ENCODE data around the gene RAB36.

The RAB36 gene

DNA sequence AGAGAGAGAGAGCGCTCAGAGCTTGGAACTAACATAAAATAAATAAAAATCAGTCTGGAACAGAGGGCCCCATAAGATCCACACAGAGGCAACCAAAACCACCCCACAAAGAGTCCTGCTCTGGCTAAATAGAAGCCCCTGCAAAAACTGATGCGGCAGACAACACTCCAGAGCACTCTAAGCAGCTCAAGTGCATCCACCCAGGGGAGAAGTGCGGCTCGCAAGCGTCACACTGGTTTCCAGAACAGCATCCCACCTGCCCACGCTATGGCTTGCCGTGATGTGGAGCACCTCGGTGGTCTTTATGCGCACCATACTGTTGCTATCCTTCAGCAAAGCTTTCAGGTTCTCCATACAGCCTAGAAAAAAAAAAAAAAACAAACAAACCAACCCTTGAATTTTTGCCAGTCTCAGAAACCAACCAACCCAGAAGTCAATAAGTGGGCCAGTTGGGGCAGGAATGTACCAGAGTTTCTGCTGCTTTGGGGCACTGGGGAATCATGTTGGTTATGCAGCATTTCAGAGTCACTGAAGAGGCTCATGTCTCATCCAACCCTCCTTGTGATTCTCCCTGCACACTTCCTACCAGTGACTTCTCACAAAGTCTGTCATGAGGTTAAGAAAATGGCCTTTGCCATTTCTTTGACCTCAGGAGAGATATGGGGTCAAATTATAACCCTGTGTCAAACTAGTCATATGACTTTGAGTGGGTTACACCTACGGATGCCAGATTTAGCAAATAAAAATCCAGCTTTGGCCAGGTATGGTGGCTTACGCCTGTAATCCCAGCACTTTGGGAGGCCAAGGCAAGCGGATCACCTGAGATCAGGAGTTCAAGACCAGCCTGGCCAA is 6.5 kb upstream of the RAB36 start:
- no peak for DNase-seq

DNA sequence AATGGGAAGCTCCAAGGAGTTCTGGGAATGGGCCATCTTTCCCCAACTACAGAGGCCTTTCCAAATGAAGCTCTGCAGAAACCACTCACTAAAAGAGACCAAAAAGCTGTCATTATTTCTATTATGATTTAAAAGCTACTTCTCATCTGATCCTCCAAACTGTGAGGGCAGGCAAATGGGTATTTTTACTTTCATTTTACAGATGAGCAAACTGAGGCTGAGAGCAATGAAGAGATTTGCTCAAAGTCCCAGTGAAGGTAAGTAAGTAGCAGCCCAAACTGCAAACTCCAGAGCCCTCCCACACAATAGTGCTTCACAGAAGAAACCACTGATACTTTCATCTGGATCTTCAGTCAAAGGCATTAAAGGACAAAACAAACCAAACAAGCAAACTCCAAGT is 4.9 kb upstream of the RAB36 start:
- DNase-seq = no peak

DNA sequence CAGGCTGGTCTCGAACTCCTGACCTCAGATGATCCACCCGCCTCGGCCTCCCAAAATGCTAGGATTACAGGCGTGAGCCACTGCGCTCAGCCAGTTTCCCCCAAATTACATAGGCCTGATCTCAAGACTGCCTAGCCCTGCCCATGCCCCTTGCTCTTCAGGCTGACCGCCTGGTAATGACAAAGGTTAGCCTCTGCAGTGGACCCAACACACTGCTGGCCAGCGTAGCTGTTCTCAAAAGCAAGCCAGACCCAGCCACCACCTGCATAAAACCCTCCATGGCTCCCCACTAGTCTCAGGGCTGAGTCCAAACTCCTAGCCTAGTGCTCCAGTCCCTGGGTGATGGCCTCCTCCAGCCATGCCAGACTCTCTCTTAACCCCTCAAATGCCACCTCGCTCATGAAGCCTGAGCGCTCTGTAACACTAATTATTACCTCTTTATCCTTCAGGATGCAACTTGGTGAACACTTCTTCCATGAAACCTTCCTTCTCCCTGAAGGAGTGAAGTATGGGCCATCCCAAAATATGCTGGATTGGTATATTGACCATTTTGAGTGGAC is 2.7 kb upstream of the RAB36 start:
- no peak for DNase-seq

DNA sequence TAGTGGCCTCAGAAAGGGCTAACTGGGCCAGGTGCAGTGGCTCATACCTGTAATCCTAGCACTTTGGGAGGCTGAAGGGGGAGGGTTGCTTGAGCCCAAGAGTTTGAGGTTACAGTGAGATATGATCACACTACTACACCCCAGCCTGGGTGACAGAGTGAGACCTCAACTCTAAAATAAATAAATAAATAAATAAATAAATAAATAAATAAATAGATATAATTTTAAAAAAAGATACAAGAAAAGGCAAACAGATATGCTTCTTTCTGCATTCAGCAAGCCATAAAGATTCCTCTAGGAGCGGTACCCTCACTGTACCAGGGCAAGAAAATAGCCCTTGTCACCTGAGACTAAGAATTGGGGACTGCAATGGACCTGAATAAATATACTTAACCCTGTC is 2.2 kb upstream of the RAB36 start:
- no peak for DNase-seq

DNA sequence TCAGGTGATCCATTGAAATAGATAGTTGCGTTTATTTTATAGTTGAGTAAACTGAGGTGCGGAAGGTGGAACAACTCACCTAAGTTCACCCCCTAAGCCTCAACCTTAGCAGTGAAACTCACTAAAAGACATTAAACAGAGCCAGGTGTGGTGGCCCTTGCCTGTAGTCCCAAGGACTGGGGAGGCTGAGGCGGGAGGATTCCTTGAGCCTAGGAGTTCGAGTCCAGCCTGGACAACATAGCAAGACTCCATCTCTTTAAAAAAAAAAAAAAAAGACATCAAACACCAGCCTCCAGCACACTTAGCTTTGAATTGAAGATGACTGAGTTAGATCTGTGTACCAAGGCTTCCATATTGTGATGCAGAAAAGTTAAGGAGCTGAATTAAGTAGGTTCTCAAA is 845 bp upstream of the RAB36 start:
- DNase-seq = no peak

DNA sequence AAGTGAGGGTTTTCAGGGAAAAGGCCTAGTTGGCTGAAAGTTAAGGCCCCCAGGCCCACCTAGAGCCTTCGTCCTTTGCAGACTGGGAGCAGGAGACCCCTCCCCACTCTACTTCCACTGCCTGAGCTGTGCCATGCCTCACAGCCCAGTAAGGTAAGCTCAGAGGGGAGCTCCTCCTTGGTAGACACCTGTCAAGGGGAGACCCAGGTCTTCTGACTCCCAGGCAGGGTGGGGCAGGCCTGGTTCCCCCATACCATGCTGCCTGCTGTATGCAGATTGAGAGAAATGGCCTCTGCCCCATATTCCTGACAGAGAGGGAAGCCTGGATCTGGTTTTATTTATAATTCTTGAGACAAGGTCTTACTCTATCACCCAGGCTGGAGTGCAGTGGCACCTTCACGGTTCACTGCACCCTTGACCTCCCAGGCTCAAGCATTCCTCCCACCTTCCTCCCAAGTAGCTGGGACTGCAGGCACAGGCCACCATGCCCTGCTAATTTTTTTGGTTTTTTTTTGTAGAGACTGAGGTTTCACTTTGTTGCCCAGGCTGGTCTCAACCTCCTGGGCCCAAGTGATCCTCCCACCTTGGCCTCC is 697 bp downstream of the RAB36 start:
- no peak for DNase-seq

DNA sequence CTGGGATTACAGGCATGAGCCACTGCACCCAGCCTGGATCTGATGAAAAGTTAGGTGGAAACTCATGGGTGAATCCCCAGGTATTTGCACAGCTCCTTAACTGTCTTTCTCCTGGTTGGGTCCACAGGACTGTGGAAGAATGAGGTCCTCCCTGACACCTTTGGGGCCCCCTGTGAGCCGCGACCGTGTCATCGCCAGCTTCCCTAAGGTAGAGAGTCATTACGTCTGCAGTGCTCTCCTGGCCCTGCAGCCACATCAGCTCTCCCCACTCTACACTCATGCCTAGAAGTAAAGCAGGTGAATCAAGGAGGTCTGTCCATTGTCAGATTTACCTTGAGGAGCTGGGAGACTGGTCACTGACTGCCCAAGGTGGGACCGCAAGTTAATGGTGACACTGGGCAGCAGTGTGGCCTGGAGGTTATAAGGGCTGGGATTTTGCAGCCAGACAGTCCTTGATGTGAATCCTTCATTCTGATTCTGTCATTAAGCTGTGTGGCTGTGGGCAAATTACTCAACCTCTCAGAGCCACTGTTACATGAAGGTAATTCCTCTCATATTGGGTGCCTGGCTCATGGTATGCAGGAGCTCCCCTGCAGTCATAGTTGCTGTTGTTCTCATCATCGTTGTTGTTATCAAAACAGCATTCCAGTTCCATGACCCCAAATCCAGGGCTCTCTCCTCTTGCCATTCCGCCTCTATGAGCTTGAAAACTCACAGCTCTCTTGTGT is 1.4 kb downstream of the RAB36 start:
- no peak for DNase-seq

DNA sequence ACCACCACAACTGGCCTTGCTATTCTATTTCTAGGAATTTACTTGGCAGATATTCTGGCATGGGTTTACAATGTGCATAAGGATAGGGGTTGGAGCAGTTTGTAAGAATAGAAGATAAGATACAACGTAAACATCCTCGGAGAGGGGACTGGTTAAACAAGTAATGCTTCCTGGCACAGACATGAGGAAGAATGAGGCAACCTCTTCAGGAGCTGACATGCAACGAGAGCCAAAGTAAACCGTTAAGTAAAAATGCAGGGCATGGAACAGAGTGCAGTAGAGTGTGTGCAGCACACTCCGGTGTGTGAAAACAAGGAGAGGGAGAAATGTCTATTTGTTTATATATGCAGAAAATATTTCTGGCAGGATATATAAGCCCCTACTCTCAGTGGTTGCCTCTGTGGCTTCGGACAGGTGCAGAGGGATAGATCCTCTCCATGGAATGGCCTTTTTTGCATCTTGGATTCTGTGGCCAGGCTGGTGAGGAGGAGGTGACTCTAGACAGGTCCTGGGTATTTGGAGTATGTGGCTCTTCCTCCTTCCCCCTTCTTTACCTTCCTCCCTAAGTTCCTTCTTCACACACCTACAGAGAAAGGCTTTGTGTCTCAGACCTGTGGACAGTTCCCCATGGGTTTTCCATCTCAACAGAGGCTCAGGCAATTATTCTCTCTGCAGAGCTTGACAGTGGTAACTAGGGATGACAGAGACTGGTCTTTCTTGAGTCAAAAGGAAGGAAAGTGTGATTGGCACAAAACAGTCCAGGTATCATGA is 2.5 kb downstream of the RAB36 start:
- DNase-seq = no peak

DNA sequence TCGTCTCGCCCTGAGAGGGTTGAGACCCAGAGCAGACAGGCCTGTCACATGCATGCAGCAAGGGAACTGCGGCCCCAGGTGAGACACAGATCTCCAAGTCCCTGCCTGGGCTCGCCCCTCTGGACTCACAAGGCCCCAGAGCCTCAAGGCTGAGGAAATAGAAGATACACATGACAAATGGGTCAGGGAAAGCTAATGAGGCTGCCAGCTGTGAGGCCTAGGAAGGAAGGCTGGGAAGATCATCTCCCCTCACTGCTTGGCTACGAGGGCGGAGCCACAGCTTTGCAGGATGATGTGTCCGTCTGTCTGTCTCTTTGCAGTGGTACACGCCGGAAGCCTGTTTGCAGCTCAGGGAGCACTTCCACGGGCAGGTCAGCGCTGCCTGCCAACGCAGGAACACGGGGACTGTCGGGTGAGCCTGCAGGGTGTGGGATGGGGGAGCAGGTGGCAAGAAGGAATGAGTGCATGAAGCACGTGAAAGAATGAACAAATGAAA is 4.5 kb downstream of the RAB36 start:
- no peak for DNase-seq

DNA sequence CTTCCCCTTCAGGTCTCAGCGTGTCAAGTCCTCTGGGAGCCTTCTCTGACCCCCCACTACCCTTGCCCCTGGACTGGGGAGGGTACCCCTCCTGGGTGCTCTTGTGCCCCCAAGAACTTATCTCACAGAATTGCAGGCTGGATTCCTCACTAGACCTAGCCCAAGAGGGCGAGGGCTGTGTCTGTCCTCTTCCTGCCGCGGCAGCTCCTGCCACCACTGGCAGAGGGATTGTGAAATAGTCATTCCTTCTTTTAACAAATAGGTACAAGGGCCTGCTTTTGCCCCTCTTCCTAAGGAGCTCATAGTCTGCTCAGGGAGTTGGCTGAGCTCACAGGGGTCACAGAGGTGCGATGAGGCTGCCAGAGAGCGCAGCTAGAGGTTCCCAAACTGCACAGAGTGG is 5.5 kb downstream of the RAB36 start:
- DNase-seq = no peak

DNA sequence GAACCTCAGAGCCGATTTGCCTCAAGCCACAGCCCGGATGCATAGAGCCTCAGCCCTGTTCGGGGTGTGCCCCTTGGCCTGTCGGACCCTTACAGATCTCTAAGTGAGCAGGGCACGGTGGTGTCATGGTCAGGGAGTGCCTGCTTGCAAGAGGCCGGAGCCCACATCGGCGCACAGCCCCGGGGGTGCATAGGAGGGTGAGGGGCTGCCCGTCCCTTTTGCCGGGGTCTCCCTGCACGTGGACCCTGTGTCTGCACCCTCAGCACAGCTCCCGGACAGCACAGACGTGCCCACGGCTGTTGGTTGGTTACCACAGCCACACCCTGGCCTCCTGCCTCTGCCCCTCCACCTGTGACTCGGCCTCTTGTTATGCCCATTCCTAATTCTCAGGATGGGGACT is 6.5 kb downstream of the RAB36 start:
- no peak for DNase-seq

DNA sequence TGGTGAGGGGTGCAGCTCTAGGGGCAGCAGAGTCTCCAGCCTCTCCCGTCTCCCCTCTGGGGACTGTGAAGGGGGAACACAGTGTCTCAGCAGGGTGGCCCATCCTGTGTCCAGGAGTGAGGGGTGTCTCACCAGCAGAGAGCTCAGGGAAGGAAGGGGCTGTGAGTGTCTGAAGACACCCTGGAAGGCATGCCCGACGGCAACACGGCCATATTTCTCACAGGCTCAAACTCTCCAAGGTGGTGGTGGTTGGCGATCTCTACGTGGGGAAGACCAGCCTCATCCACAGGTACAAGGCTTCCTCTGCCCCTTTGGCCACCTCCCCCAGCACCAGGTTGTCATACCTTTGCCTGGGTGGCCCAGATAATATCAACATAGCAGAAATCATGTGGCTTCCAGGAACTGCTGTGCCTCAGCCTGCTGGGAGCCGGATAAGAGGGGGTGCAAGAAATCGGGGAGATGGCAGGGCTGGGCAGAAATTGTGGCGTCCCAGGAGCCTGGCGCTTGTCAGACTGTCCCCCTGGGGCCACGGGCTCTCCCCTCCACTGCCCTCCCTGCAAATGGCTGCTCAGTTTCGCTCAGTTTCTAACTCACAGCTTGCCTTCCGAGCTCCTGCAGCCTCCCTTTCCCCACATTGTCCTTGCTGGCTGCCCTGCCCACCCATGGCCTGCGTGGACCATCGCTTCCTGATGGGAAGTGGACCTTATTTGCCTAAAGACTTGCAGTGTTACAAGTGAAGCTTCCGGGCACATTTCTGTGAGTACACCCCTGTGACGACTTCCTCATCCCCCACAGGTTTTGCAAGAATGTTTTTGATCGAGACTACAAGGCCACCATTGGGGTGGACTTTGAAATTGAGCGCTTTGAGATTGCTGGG is 7.2 kb downstream of the RAB36 start:
- no peak for DNase-seq

DNA sequence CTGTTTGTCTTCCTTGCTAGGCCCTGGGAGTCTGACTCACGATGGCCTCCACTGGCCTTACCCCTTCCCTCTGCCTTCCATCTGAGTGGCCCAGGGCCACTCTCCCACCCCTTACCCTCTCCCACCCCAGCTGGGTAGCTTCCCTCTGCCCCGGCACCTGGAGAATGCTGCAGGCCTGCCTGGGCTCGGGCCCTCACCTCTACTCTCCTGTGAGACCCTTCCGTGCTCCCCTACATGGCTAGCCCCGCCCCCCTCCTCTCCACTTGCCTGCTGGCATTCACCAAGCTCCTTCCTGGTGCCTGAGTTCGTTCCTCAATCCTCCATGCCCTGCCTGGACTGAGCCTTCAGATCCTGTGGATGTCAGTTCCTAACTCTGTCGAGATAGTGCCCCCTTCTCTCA is 8.7 kb downstream of the RAB36 start:
- DNase-seq = no peak

DNA sequence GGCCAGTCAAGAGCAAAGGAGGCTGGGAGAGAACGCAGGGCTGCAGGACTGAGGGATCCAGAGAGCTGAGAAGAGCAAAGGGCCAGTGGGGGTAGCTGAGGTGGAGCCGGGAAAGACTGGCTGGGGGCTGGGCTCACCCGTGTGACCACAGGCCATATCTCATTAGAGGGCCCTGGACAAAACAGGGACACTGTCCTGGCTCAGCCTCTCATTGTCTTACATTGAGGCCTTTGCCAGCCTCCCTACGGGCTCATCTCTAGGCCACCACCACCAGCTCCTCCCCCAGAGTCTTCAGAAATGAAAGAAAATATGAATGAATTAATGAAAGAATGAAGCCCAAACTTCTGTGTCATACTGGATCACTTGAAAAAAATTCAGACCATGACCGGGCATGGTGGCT is 9.2 kb downstream of the RAB36 start:
- DNase-seq = no peak

DNA sequence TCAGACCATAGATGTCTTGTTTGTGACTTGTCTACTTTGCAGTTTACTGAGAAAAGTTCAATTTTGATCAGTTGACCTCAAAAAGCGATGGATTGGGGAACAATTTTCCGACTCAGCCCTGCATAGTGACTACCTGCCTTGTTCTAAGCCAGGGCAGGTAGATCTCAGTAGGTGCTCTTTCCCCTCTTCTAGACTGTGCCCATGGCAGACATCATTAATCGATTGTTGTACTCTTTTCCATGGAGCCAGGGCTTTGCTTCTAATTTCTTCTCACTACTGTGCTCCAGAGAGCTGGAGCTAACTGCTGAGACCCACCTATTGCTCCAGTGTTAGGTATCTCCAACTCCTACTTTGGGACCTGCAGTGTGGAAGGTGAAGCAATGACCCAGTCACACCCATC is 9.9 kb downstream of the RAB36 start:
- DNase-seq = no peak

DNA sequence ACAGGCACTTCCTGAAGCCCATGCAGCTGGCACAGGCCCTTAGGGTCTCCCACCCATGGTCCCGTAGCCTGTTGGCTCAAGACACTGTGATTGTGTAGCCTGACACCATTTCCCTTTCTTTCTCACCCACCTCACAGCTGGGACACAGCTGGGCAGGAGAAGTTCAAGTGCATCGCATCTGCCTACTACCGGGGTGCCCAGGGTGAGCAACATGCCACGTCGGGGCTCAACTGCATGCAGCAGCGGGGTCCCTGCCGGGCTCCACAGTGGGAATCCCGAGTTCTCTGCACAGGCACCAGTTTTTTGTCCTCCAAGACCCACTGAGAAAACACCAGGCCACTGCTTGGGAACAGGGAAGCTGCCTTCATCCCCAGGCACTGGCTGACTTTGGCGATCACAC is 10.6 kb downstream of the RAB36 start:
- DNase-seq = no peak

DNA sequence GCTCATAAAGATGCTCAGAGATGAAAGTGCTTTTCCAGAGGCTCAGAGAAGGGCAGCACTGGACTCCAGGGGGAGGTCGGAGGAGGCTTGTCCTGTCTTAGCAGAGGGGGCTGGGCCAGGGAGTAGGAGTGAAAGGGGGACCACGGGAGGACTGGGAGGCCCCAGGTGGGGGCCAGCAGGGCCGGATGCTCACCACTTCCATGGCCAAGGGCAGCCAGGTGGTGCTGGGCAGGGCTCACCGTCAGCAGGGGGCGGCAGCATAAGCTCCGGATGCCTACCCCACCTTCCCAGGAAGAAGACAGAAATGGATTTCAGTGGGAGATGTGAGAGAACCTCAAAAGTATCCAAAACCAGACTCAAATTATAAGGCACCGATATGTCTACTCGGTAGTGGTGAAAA is 11.0 kb downstream of the RAB36 start:
- no peak for DNase-seq

DNA sequence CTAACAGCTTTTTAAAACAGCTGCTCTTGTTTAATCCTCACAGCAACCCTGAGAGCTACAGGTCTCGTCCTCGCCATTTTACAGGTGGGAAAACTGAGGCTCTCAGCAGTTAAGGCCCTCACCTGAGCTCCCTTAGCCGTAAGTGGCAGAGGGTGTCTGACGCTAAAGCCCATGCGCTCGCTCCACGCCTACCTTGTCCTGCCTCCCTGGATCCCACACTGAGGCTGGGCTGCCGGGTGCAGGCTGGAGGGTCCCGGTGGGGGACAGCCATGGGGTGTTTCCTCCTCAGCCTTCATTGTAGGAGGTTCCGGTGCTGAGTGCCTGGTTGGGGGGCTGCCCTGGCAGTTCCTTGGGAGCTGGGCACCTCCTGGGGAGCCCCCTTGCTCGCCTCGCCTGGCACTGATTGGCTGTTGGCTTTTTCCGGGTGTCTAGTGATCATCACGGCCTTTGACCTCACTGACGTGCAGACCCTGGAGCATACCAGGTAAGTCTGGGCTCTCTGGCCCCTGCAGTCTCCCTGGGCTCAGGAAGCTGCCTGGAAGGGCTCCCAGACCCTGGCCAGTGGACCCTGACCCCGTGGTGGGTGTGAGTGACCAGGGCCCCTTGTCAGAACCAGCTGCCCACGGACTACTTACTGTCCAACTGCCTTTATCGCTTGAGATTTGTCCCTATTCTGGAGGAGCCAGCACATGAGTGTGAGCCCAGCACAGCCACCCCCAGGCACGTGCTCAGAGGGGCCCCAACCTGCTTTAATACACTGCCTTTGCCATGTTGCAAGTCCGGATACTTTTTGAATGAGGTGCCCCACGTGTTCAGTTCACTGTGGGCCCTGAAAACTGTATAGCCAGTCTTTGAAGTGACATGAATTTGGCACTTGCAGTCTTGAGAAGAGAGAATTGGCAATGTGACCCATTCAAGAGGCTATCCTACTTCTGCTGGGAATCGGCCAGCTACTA is 12.6 kb downstream of the RAB36 start:
- no peak for DNase-seq

DNA sequence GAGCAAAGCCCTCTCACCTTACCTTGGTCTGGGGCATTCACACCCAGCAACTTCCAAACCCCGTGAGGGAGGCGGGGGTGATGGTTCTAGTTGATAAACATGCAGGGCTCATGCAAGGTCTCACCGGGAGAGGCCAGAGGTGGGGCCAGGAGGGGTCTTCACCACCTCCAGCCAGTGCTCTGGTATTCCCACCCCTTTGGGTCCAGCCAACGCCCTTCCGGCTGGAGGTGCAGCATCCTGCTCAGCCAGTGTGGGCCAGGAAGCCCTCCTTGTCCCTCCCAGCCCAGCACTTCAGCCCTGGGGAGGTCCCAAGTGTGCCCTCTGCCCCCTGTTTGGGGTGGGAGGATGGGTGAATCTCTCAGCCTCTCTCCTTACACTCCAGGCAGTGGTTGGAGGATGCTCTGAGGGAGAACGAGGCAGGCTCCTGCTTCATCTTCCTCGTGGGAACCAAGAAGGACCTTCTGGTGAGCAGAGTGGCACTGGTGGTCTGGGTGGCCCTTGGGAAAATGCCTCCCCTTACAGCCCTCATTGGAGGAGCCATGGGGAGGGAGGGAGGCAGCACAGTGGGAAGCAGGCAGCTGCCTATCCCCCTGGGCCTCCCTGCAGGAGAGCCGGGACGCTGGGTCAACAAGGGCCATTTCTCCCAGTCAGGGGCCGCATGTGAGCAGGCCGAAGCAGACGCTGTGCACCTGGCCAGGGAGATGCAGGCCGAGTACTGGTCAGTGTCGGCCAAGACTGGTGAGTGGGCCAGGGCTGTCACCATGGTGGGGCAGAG is 13.4 kb downstream of the RAB36 start:
- no peak for DNase-seq

DNA sequence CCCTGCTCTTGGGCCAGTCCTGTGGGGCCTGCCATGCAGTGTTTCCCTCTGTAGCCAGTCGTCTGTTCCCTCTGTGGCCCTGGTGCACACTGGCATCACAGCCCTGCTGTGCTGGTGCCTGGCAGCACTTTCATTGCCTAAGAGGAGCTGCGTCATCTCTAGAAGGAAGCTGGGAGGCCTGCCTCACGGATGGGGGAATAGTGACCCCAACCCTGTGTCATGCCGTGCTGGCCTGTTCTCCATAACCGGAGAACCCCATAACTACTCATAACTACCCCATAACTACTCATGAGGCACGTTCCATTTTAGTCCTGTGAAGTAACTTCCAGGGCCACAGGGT is 14.0 kb downstream of the RAB36 start:
- no peak for DNase-seq

All from SHP77 treated with DMSO at 0.1 percent for 48 hours (cell line).